Measurements from ENCODE around the gene LRRC3C. TPM values are rescaled to one million over a fixed set of nuclear protein-coding genes. Genes with fewer than 3 reads are reported as not detected.
A peak's percentile ranks its signal among the peaks of the same experiment; 100 is the strongest.

The LRRC3C gene
- total RNA-seq, 1 donor from 2014 or later = not detected

- Histone ChIP-seq H3K4me1 (peaks cover 38% of the 10 kb centered on the region), H3K27me3 (no peaks in the 10 kb centered on the region), H3K9me3 (no peaks in the 10 kb centered on the region), H3K36me3 (peaks cover 0 to 9% of the 10 kb centered on the region in 2 donors), H3K27ac (peak overlapping the region; percentile 86), H3K4me3 (peak overlapping the region; percentile 50 to 94)
- no peak for DNase-seq (ENCODE audit: extremely low spot score in 2 of 2)
- intact Hi-C loops (cut with DNase I) = no loop called here
- TF ChIP-seq, protein P1, sequence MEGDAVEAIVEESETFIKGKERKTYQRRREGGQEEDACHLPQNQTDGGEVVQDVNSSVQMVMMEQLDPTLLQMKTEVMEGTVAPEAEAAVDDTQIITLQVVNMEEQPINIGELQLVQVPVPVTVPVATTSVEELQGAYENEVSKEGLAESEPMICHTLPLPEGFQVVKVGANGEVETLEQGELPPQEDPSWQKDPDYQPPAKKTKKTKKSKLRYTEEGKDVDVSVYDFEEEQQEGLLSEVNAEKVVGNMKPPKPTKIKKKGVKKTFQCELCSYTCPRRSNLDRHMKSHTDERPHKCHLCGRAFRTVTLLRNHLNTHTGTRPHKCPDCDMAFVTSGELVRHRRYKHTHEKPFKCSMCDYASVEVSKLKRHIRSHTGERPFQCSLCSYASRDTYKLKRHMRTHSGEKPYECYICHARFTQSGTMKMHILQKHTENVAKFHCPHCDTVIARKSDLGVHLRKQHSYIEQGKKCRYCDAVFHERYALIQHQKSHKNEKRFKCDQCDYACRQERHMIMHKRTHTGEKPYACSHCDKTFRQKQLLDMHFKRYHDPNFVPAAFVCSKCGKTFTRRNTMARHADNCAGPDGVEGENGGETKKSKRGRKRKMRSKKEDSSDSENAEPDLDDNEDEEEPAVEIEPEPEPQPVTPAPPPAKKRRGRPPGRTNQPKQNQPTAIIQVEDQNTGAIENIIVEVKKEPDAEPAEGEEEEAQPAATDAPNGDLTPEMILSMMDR (IDR thresholded peaks at IDR 0.05) = no peak
- TF ChIP-seq POLR2AphosphoS5 (IDR thresholded peaks at IDR 0.05; ENCODE audit: insufficient read depth in 1 of 2, low read depth in 1 of 2) (no peak), POLR2A (IDR thresholded peaks at IDR 0.05) (no peak)
Measured at GRCh38 chr17:39979893-39980350, 52.4 kb downstream of the LRRC3C start.

DNA sequence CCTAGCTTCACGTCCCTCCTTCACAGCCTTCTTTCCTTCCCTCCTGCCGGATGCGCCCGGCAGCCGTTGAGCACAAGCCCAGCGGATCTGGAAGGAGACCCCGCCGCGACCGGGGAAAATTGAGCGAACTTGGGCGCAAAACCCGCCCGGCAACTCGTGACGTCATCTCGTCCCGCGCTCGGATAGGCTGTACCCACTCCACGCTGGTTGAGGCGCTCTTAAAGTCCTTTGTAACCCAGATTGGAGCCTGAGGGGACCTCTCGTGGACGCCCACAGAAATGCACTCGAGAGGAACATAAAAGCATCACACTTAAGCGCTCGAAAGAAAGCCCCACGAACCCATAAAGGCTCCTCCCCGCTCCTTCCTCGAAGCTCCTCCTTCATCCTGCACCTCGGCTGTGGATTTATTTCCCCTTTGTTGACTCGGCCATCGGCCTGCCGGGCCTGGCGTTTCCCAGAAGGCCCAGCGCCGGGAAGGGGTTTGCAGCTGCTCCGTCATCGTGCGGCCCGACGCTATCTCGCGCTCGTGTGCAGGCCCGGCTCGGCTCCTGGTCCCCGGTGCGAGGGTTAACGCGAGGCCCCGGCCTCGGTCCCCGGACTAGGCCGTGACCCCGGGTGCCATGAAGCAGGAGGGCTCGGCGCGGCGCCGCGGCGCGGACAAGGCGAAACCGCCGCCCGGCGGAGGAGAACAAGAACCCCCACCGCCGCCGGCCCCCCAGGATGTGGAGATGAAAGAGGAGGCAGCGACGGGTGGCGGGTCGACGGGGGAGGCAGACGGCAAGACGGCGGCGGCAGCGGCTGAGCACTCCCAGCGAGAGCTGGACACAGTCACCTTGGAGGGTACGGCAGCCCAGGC is 53.0 kb downstream of the LRRC3C start, which contains the start of gene PSMD3:
Gene PSMD3 (plus strand): TSS at position 457 of the 856 bp plus-strand sequence. CDS start 164 bp downstream, at position 621.
- Histone ChIP-seq H3K36me3 (peaks cover 0 to 15% of the 10 kb centered on the region in 2 donors), H3K9me3 (no peaks in the 10 kb centered on the region), H3K27ac (peak within 1 kb of the TSS; percentile 86), H3K4me1 (peaks cover 38% of the 10 kb centered on the region), H3K4me3 (peak within 1 kb of the TSS; percentile 94 to 98), H3K27me3 (no peaks in the 10 kb centered on the region)
- peak; percentile 99 for DNase-seq (ENCODE audit: extremely low spot score in 2 of 2)
- intact Hi-C loops (cut with DNase I) = no loop called here
- TF ChIP-seq, protein P1 (IDR thresholded peaks at IDR 0.05) = peak; percentile 58 to 94 (median 94)
- TF ChIP-seq POLR2A (IDR thresholded peaks at IDR 0.05) (peak in 1 of 2 donors; percentile 89), POLR2AphosphoS5 (IDR thresholded peaks at IDR 0.05; ENCODE audit: insufficient read depth in 1 of 2, low read depth in 1 of 2) (peak; percentile 98)

DNA sequence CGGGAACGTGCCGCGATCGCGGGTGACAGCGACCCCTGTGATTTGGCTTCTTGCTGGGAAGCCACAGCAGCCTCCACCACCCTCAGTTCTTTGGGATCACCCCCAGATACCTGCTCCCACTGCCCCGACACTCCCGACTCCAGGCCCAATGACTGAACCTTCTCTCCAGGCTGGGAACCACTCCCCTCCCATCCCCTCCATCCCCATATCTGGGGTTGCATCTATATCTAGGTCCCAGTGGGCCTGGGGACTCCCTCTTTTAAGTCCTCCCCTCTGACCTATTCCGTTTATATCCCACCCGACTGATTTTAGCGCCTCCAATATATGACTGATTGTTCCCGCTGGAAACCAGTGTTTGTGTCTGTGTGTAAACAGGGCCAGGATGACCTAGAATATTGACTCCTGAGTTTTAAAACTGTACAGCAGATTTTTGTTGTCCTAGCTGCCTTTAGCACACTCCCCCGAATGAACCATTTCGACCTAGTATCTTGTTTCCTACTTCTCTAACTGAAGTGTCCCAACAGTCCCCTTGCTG is 53.7 kb downstream of the LRRC3C start:
- H3K4me1 ChIP-seq = peaks cover 38% of the 10 kb centered on the region
- TF ChIP-seq, protein P1 (IDR thresholded peaks at IDR 0.05) = no peak
- no peak for TF ChIP-seq POLR2AphosphoS5 (IDR thresholded peaks at IDR 0.05; ENCODE audit: insufficient read depth in 1 of 2, low read depth in 1 of 2)
- no peak for TF ChIP-seq POLR2A (IDR thresholded peaks at IDR 0.05)
- no peaks in the 10 kb centered on the region for H3K27me3 ChIP-seq
- peak overlapping the region; percentile 94 to 98 for H3K4me3 ChIP-seq
- H3K9me3 ChIP-seq = no peaks in the 10 kb centered on the region
- peaks cover 0 to 22% of the 10 kb centered on the region in 2 donors for H3K36me3 ChIP-seq
- intact Hi-C loops (cut with DNase I) = no loop called here
- H3K27ac ChIP-seq = peak overlapping the region; percentile 86
- peak in 1 of 2 donors; percentile 90 for DNase-seq (ENCODE audit: extremely low spot score in 2 of 2)

- Histone ChIP-seq H3K9me3 (no peaks in the 10 kb centered on the region), H3K4me3 (peak overlapping the region; percentile 94 to 98), H3K4me1 (peaks cover 38% of the 10 kb centered on the region), H3K27me3 (no peaks in the 10 kb centered on the region), H3K27ac (peak overlapping the region; percentile 86), H3K36me3 (peaks cover 0 to 28% of the 10 kb centered on the region in 2 donors)
- intact Hi-C loops (cut with DNase I) = no loop called here
- TF ChIP-seq POLR2AphosphoS5 (IDR thresholded peaks at IDR 0.05; ENCODE audit: insufficient read depth in 1 of 2, low read depth in 1 of 2) (no peak), POLR2A (IDR thresholded peaks at IDR 0.05) (no peak)
- TF ChIP-seq, protein P1 (IDR thresholded peaks at IDR 0.05) = no peak
- DNase-seq (ENCODE audit: extremely low spot score in 2 of 2) = no peak
Measured at GRCh38 chr17:39981766-39982375, 54.3 kb downstream of the LRRC3C start.

Measured in vagina (tissue), 2 donors.